HG02884 (cell line): ENCODE measurements around the gene CLASP1.
"Not testable (repeated sequence)": the region's sequence is repeated elsewhere in the genome, so short reads cannot be mapped to it uniquely, and the experiment has no call there.

Source experiments
- ATAC-seq: cut with Tn5 transposase; IDR thresholded peaks from one replicate; pipeline ENCODE4 v1.9.1; 2021; ENCODE audit warnings: mild to moderate bottlenecking, moderate library complexity; ENCODE audit not compliant: unreplicated experiment

Gene CLASP1

DNA sequence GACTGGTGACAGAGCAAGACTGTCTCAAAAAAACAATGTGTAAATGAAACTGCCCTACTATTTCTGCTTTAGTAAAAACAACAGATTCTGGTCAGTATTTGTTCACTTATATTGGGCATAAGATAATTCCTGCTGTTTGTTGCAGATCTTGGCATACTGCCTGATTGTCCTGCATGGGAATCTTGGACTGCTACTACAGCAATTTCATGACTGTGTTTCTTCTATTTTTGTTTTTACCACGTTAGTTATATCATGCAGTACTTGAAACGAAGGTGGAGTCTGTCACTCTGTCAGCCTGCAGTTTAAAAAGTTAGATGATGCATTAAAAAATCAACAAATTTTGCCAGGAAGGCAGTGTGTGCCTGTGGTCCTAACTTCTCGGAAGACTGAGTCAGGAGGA, 14.2 kb upstream of the CLASP1 start:
- no peak for ATAC-seq

DNA sequence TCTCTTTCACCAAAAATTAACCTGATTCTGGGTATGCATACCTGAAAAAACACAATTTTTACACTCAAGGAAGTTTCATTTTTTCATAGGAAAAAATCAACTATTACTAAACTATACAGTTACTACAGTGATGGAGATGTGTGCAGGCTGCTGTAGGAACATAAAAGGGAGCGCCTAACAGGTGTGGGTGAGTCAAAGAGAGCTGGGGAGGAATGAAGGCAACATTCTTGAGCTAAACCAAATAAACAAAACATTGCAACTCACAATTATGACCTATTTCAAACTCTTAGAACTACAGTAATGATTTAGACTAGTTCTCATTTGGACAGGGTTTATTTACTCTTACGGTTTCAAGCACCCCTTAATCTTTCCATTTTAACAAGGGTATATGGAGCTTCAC, 13.4 kb upstream of the CLASP1 start:
- ATAC-seq, result no peak

DNA sequence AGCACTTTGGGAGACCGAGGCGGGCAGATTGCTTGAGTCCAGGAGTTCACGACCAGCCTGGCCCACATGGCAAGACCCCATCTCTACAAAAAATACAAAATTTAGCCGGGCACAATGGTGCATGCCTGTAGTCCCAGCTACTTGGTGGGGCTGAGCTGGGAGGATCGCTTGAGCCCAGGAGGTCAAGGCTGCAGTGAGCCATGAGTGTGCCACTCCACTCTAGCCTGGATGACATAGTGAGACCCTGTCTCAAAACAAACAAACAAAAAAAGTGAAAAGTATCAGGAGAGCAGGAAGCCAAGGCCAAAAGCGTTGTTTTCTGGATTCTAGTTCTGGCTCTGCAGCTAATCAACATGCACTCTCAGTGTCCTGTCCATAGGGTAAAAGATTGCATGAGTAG, 10.7 kb upstream of the CLASP1 start:
- ATAC-seq, result no peak

GRCh38 chr2:121658393-121658792, 9.1 kb upstream of the CLASP1 start:
- not testable (repeated sequence) for ATAC-seq

GRCh38 chr2:121653035-121653434, 3.8 kb upstream of the CLASP1 start:
- ATAC-seq, result no peak

DNA sequence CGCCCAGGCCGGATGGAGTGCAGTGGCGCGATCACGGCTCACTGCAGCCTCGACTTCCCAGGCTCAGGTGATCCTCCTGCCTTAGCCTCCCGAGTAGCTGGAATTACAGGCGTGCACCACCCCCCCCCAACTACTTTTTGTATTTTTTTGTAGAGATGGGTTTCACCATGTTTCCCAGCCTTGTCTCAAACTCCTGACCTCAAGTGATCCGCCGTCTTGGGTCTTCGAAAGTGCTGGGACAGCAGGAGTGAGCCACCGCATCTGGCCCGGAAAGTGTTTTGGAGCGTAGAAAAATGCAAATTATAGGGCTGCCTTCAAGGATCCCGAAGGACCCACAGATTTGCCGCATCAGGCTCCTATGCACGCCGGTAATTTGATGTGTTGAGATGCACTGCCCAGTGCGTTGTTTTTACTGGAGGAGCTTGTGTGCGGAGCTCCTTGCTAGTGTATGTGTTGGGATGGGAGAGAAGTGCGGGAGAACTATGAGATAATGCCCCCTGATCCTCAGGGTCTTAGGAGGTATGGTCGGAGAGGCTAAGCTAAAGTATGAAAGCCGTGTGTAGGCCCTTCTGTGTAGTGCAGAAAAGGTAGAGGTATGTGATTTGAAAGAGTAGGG, 1.2 kb upstream of the CLASP1 start:
- no peak for ATAC-seq

DNA sequence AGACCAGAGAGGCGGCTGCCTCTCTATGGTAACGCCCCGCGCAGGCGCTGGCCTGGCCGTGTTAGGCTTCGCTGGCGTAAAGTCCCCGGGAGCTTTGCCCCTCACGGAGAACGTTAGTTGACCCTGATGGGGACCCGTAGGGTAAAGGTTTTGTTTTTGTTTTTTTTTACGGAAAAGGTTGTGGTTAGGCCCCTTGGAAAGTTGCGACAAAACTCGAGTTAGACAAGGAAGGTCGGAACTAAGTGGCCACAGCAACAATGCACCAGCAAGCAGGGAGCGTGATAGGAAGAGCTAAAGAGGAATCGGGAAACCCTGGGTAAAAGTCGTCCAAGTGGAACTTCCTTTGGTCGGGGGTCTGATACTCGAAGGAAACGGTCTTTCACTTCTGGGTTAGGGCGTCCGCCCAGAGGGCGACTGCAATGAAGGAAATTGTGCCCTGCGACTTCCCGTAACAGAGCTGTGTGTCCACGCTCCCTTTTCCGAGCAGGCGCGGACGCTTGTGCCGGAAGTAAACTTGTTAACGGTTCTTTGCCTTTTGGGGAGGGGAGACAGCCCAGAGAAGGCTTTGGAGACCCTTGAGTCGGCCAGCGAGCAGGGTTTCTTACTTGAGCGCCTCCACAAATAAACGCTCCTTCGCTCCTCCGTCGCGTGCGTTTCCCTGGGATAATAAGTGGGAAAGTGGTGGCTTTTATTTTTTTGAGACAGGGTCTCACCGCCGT, 493 bp upstream of the CLASP1 start:
- peak; percentile 91 for ATAC-seq

DNA sequence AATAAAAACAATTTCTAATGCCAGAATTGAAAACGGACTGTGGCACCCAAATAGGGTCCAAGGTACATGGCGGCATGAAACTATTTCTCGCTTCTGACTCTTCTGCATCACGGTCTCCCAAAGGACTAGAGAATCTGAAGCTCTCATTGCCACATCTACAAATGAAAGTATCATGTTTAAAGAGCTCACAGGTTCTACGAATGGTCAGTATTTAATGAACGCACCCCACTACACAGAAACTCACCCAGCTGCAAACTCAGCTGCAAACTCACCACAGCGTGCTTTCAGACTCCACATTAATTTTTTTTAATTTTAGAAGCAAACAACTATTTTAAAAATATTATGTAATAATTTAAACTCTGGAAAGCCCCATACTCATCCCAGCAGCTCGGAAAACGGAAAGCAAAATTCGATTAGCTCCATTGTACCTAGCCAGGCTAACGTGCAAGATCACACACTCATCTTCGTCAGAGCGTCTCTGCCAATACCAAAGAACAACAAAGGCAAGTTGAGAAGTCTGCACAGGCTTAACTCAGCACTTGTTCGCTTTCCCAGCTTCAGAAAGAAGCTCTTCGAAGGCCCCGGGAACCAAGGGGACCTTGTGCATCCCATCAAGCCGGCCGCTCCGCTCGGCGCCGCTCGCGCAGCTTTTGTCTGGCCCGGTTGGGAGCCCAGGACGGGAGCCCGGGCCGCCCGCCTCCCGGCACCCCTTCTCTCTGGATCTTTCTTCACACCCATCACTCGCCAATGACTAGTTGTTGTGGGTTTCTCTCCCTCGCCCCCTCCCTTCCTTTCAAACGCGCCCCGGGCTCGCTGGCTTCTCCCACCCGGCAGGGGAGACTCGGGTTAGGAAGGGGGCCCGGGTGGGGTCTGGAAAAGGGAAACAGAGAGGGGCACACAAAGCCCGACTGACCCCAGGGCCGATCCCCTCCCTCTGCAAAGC, 785 bp downstream of the CLASP1 start:
- peak; percentile 19 for ATAC-seq

- no peak for ATAC-seq
Observed at GRCh38 chr2:121647396-121647795, 1.9 kb downstream of the CLASP1 start.

- ATAC-seq, result no peak
Observed at GRCh38 chr2:121644715-121645114, 4.5 kb downstream of the CLASP1 start.

- no peak for ATAC-seq
Observed at GRCh38 chr2:121643877-121644276, 5.4 kb downstream of the CLASP1 start.

DNA sequence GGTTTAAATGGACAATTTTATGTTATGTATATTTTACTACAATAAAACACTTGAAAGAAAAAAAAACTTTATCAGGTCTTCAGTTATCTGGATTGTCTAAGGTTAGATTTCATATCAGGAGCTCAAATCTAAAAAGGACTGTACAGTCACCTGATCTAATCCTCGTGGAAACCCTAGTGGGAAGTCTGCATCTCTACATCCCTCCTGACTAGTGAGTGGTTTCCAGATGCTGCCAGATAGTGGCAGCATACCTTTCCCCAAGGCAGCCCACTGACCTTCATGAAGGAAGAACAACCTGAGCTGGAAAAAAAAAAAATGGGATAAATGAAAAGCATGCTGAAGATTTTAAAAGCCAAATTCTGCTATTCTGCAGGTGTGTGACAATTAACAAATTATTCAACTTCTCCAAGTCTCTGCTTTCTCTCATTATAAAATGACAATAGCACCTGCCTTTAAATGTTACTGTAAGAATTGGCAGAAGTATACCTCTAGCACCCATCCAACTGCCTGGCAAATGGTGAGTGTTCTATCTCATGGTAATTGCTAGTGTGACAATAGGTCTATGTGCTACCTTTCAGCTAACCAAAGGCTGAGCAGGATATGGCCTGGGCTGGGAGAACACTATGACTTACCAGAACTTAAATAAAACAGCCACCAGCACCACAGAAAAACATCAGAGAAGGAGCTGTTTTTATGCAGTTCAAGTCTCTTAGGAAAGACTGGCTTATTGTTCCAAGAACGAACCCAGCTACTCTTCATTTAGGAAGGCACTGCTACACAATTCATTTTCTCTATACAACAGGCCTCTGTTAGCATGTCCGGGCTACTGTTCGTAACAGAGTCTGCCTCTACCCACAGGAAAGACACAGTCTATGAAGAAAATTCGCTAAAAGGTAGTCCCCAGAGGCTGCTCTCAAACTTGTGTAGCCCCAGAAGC, 8.6 kb downstream of the CLASP1 start:
- ATAC-seq, result no peak

- ATAC-seq, result not testable (repeated sequence)
Observed at GRCh38 chr2:121639846-121640245, 9.4 kb downstream of the CLASP1 start.

DNA sequence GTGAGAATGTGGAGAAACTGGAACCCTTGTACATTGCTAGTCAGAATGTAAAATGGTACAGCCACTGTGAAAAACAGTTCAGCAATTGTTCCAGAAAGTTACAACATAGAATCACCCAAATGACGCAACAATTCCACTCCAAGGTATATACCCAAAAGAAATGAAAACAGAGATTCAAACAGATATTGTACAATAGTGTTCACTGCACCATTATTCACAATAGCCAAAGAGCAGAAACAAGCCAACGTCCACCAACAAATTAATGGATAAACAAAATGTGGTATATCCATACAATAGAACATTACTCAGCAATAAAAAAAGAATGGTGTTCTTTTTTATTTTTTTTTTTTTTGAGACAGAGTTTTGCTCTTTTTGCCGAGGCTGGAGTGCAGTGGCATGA, 10.9 kb downstream of the CLASP1 start:
- ATAC-seq, result no peak

DNA sequence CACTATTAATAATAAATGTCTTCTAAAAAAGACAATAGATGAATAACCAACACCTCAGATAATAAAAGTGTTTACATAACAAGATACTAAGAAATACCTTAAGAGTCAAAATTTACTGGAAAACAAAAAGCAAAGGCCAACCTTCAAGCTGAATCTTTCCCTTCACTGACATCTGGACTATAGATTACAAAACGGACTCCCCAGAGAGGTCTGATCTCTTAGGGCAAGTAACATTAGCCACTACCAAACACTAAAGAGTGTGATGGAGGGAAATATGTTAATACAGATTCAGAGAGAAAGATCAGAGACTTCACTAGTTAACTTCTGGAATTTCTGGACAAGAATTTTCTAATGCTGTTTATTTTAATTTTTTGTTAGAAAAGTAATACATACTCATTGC, 13.9 kb downstream of the CLASP1 start:
- ATAC-seq, result no peak

- ATAC-seq, result no peak
Observed at GRCh38 chr2:121634354-121635307, 14.6 kb downstream of the CLASP1 start.

GRCh38 chr2:121633463-121633862, 15.8 kb downstream of the CLASP1 start:
- ATAC-seq, result no peak

DNA sequence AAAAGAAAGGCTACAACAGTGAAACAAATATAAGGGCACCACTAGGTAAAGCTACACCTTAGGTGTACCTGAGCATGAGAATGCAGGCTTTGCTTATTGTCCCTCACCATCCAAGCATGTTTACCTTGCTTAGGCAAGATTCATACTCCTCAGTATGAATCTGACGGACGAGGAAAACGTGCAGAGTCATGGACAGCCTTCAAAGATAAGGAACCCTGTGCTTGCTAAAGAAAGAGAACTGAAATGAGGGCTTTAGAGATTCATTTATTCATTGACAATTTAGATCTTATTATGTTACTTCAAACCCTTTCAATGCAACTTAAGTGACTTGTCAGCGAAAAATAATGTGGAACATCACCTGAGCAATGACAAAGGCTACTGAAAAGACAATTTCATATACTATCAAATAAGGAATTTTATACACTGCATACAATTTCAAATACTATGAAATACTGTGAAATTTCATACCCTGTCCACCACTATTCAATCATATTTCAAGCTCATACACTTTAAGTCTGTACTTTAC, 21.7 kb downstream of the CLASP1 start:
- no peak for ATAC-seq
